Spleen (tissue), 7 donors: ENCODE measurements around the gene KRTAP5-1.

Source experiments
- CTCF ChIP-seq, 11 experiments: fragments of 200-600 bp in 7 of 11; fragments of 450-650 bp in 4 of 11; sonication (generic) in 4 of 11; IDR thresholded peaks in 8 of 11; conservative IDR thresholded peaks in 3 of 11; 1 replicate in 7 of 11; 2 replicates in 4 of 11; pipeline versions ENCODE4 v1.4.0 to v1.8.0; 2016 to 2021; ENCODE audit warnings: antibody characterized with exemption in 11 of 11, inconsistent platforms in 4 of 11, mild to moderate bottlenecking in 1 of 11
- POLR2A ChIP-seq, 3 donors: fragments of 450-650 bp; IDR thresholded peaks; one replicate each; pipeline ENCODE4 v1.5.1; 2017; ENCODE audit warnings: antibody characterized with exemption in 3 of 3, mild to moderate bottlenecking in 1 of 3
- POLR2AphosphoS5 ChIP-seq, 3 donors: sonication (generic); formaldehyde crosslinking; IDR thresholded peaks; one replicate each; pipeline ENCODE4 v1.5.1; 2017; ENCODE audit warnings: antibody characterized with exemption in 3 of 3
- donor health status: DM: no; HTN: no; CAD: no; lungs with moderate emphysema.
- donor health status: DM: no; HTN: no; CAD: no.
- donor health status: DM: no; HTN: no; CAD: no.

GRCh38 chr11:1624621-1625020 lies 39.5 kb upstream of the KRTAP5-1 start:
- TF ChIP-seq CTCF (IDR thresholded peaks at IDR 0.05 in 8 of 11, conservative IDR thresholded peaks at IDR 0.05 in 3 of 11) (no peak), POLR2AphosphoS5 (IDR thresholded peaks at IDR 0.05) (no peak), POLR2A (IDR thresholded peaks at IDR 0.05) (no peak)
